RWPE1 (cell line): ENCODE data around the gene CASP7.

Experiments used
- CTCF ChIA-PET: fragments of 350-600 bp; sonication (Branson Sonifier 250); formaldehyde crosslinking; extraction: SDS; loops from one replicate; lab custom pipeline; 2021; lab: Yijun Ruan, JAX
- POLR2A ChIA-PET: fragments of 400-600 bp; formaldehyde crosslinking; extraction: SDS; loops from one replicate; lab custom pipeline; 2020; ENCODE audit warnings: antibody characterized with exemption; ENCODE audit not compliant: low non-redundant PET; lab: Yijun Ruan, JAX
- DNase-seq: peaks from one replicate; pipeline ENCODE4 v3.0.0; 2012; ENCODE audit warnings: low spot score
- H3K27ac ChIP-seq: fragments of 450-650 bp; 2 replicates; pipeline ENCODE4 v1.5.1; 2017
- CTCF ChIP-seq: fragments of 450-650 bp; conservative IDR thresholded peaks from 2 replicates; pipeline ENCODE4 v1.5.1; 2017; ENCODE audit warnings: low read depth, mild to moderate bottlenecking

Gene CASP7

GRCh38 chr10:113683300-113683699, 3.6 kb downstream of the CASP7 start:
- no peak for DNase-seq
- ChIA-PET POLR2A (no interaction called here), CTCF (no interaction called here)
- no peak overlapping the region for H3K27ac ChIP-seq
- no peak for TF ChIP-seq CTCF

GRCh38 chr10:113686028-113686427, 6.3 kb downstream of the CASP7 start:
- TF ChIP-seq CTCF, result no peak
- CTCF ChIA-PET, result no interaction called here
- H3K27ac ChIP-seq, result no peak overlapping the region
- no peak for DNase-seq
- POLR2A ChIA-PET, result no interaction called here

- TF ChIP-seq CTCF, result no peak
- DNase-seq, result no peak
- no peak overlapping the region for H3K27ac ChIP-seq
- ChIA-PET CTCF (no interaction called here), POLR2A (no interaction called here)
Measured at GRCh38 chr10:113687037-113687436, 7.3 kb downstream of the CASP7 start.

- H3K27ac ChIP-seq, result no peak overlapping the region
- ChIA-PET CTCF (interaction anchor here (0.9 kb wide), 1 partner anchor 10 kb away, joined by 3 read pairs; no protein-coding TSS in a partner anchor), POLR2A (no interaction called here)
- no peak for DNase-seq
- no peak for TF ChIP-seq CTCF
Measured at GRCh38 chr10:113689057-113689456, 9.3 kb downstream of the CASP7 start.

- no peak overlapping the region for H3K27ac ChIP-seq
- no peak for TF ChIP-seq CTCF
- ChIA-PET CTCF (no interaction called here), POLR2A (no interaction called here)
- DNase-seq, result no peak
Measured at GRCh38 chr10:113689574-113689973, 9.9 kb downstream of the CASP7 start.

GRCh38 chr10:113690749-113691148, 11.0 kb downstream of the CASP7 start:
- H3K27ac ChIP-seq, result no peak overlapping the region
- POLR2A ChIA-PET, result no interaction called here
- DNase-seq, result no peak
- TF ChIP-seq CTCF, result no peak
- CTCF ChIA-PET, result interaction anchor here (0.6 kb wide), 2 partner anchors 12 to 424 kb away, joined by 3 read pairs; no protein-coding TSS in a partner anchor
